BJ (cell line): Measurements from ENCODE around the gene CDCP1. TPM values are rescaled to one million over a fixed set of nuclear protein-coding genes. Genes with fewer than 3 reads are reported as not detected.

ENCODE experiments used
- CTCF ChIA-PET: fragments of 350-600 bp; formaldehyde crosslinking; extraction: SDS; loops from one replicate; lab custom pipeline; 2021; ENCODE audit warnings: antibody characterized with exemption, inconsistent platforms; lab: Yijun Ruan, JAX
- POLR2A ChIA-PET: fragments of 300-600 bp; sonication (Branson Sonifier 250); formaldehyde crosslinking; extraction: SDS; loops from one replicate; lab custom pipeline; 2021; ENCODE audit warnings: antibody characterized with exemption; lab: Charles Lee
- DNase-seq: peaks from one replicate; pipeline ENCODE4 v3.0.0-alpha.2; 2011; ENCODE audit warnings: low read depth
- H3K27me3 ChIP-seq: 2 replicates; pipeline ENCODE4 v1.6.0; 2011; ENCODE audit warnings: low read length; ENCODE audit not compliant: control insufficient read depth, insufficient read depth
- H3K36me3 ChIP-seq: 2 replicates; pipeline ENCODE4 v1.5.1; 2011; ENCODE audit warnings: low read length; ENCODE audit not compliant: control insufficient read depth, insufficient read depth
- H3K4me3 ChIP-seq: 2 replicates; pipeline ENCODE4 v1.5.1; 2011; ENCODE audit warnings: low read depth, mild to moderate bottlenecking, control low read depth, low read length
- CTCF ChIP-seq: IDR thresholded peaks from 2 replicates; pipeline ENCODE4 v1.5.1; 2011; ENCODE audit warnings: low read depth, mild to moderate bottlenecking, control low read depth, inconsistent platforms, low read length, moderate library complexity; ENCODE audit not compliant: insufficient read depth
- polyA plus RNA-seq: library from polyadenylated mRNA; depleted of rRNA; stranded (reverse); fragments of >200 nt; gene quantifications from 2 replicates; pipeline ENCODE4 v1.2.3, GENCODE V29; 2011

The CDCP1 gene
- polyA plus RNA-seq, 1 experiment = 1.3 TPM

DNA sequence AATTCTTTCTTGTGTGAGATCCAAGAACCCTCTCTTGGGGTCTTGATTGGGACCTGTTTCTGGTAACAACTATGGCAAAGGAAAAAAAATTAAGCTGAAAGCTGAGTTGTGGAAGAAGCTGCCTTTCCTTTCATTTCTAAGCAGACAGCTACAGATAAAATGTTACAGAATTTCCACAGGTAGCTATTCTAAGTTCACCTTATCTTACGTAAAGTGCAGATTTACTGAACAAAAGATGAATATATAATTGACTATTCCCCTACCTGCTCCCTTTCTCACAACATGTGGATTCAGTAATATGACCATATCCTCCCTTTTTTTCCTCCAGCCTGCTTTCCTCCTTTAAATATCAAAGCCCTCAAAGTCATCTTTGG lies 83.5 kb downstream of the CDCP1 start:
- Histone ChIP-seq H3K27me3 (no peaks in the 10 kb centered on the region), H3K4me3 (no peak overlapping the region), H3K36me3 (no peaks in the 10 kb centered on the region)
- no peak for TF ChIP-seq CTCF
- POLR2A ChIA-PET = no interaction called here
- DNase-seq = no peak
- CTCF ChIA-PET = interaction anchor here (1.3 kb wide), 1 partner anchor 9 kb away, joined by 3 read pairs; no protein-coding TSS in a partner anchor

GRCh38 chr3:45060165-45060892 lies 85.8 kb downstream of the CDCP1 start:
- H3K4me3 ChIP-seq = no peak overlapping the region
- TF ChIP-seq CTCF = no peak
- CTCF ChIA-PET = no interaction called here
- POLR2A ChIA-PET = interaction anchor here (0.5 kb wide), 1 partner anchor 72 kb away, joined by 3 read pairs; no protein-coding TSS in a partner anchor
- DNase-seq = no peak
- H3K36me3 ChIP-seq = no peaks in the 10 kb centered on the region
- H3K27me3 ChIP-seq = no peaks in the 10 kb centered on the region

- DNase-seq = no peak
- no peaks in the 10 kb centered on the region for H3K36me3 ChIP-seq
- TF ChIP-seq CTCF = no peak
- no peaks in the 10 kb centered on the region for H3K27me3 ChIP-seq
- H3K4me3 ChIP-seq = no peak overlapping the region
- ChIA-PET CTCF (no interaction called here), POLR2A (no interaction called here)
Measured at GRCh38 chr3:45059132-45059531, 87.0 kb downstream of the CDCP1 start.

DNA sequence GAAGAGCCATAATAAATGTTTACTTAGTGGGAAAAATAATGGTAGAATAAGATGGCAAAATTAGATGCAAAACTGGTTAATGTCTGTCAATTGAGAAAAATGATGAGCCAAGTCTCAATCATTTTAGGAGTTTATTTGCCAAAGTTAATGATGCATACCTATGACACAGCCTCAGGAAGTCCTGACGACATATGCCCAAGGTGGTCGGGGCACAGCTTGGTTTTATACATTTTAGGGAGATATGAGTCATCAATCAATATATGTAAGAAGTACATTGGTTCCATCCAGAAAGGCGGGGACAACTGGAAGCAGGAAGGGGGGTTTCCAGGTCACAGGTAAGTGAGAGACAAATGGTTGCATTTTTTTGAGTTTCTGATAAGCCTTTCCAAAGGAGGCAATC lies 88.6 kb downstream of the CDCP1 start:
- DNase-seq = no peak
- H3K36me3 ChIP-seq = no peaks in the 10 kb centered on the region
- POLR2A ChIA-PET = no interaction called here
- no peak for TF ChIP-seq CTCF
- no peak overlapping the region for H3K4me3 ChIP-seq
- CTCF ChIA-PET = interaction anchor here (3.7 to 4.4 kb wide), 2 partner anchors 15 to 153 kb away, joined by 17 to 39 read pairs; no protein-coding TSS in a partner anchor
- H3K27me3 ChIP-seq = no peaks in the 10 kb centered on the region

DNA sequence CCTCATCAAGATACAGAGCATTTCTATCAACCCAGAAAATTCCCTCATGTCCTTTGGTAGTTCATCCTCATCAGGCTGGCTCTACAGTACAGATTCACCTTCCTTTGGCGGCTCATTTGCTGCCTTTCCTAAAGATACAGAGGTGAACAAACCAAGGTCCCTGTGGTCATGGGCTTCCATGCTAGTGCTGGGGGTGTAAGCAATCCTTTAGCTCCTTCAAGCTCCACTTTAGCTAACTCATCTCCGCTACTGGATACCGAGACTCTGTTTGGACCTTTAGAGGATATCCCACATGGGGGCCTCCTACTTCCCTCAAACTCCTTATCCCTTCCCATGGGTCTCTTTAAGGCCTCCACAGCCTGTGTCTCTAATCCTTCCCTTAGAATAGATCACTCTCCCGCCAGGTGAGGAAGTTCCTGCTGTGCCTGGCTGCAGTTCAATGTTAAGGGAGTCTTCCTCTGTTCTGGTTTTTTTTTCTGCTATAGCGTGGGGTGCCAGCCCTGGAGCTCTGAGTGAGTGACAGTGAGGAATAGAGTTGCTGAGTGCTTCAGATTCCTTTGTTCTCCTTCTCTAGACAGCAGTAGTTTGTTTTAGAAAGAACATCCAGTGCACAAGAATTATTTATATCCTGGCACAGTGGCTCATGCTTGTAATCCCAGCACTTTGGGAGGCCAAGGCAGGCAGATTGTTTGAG lies 89.4 kb downstream of the CDCP1 start:
- H3K36me3 ChIP-seq = no peaks in the 10 kb centered on the region
- H3K27me3 ChIP-seq = no peaks in the 10 kb centered on the region
- no peak overlapping the region for H3K4me3 ChIP-seq
- DNase-seq = no peak
- ChIA-PET POLR2A (no interaction called here), CTCF (interaction anchor here (1.0 to 4.4 kb wide), 5 partner anchors 14 to 154 kb away, joined by 4 to 39 read pairs (median 8); no protein-coding TSS in a partner anchor)
- no peak for TF ChIP-seq CTCF
